Stimulated activated CD8-positive, alpha-beta memory T cell treated with anti-CD3 and anti-CD28 coated beads, Interleukin-15, amount 100 ng/mL, for 48 hours (primary cell): Measurements from ENCODE around the gene FRG1.
"Not testable (repeated sequence)": the region's sequence is repeated elsewhere in the genome, so short reads cannot be mapped to it uniquely, and the experiment has no call there.

Source experiments
- DNase-seq, 2 donors: peaks; one replicate each; pipeline ENCODE4 v3.0.0-alpha.2; 2020; ENCODE audit warnings: low read depth in 2 of 2

FRG1 gene

GRCh38 chr4:189985651-189986243 lies 45.1 kb downstream of the FRG1 start:
- DNase-seq = not testable (repeated sequence)

GRCh38 chr4:189988877-189989431 lies 48.3 kb downstream of the FRG1 start:
- no peak for DNase-seq

- not testable (repeated sequence) for DNase-seq
These were observed 49.3 kb downstream of the FRG1 start for GRCh38 chr4:189989941-189990340.
